SH-SY5Y (cell line): Measurements from ENCODE around the gene MAB21L3.

ENCODE experiments used
- GATA2 ChIP-seq: IDR thresholded peaks from 2 replicates; pipeline ENCODE4 v1.6.1; 2011; ENCODE audit warnings: mild to moderate bottlenecking, low read depth, low read length
- GATA3 ChIP-seq: IDR thresholded peaks from 2 replicates; pipeline ENCODE4 v1.6.1; 2011; ENCODE audit warnings: low read depth, mild to moderate bottlenecking, low read length, moderate library complexity

MAB21L3 gene

GRCh38 chr1:116122955-116123757 lies 12.0 kb downstream of the MAB21L3 start:
- no peak for TF ChIP-seq GATA3
- no peak for TF ChIP-seq GATA2

GRCh38 chr1:116123837-116124533 lies 12.8 kb downstream of the MAB21L3 start:
- TF ChIP-seq GATA3 (no peak), GATA2 (no peak)

- TF ChIP-seq GATA2 (no peak), GATA3 (no peak)
Measured at GRCh38 chr1:116125758-116126157, 14.6 kb downstream of the MAB21L3 start.

GRCh38 chr1:116126281-116126680 lies 15.1 kb downstream of the MAB21L3 start:
- TF ChIP-seq GATA3 (no peak), GATA2 (no peak)

GRCh38 chr1:116127123-116127847 lies 16.1 kb downstream of the MAB21L3 start:
- no peak for TF ChIP-seq GATA2
- no peak for TF ChIP-seq GATA3

GRCh38 chr1:116127848-116128540 lies 16.8 kb downstream of the MAB21L3 start:
- no peak for TF ChIP-seq GATA3
- no peak for TF ChIP-seq GATA2

GRCh38 chr1:116128664-116129063 lies 17.5 kb downstream of the MAB21L3 start:
- TF ChIP-seq GATA3, result no peak
- TF ChIP-seq GATA2, result no peak

GRCh38 chr1:116129537-116129936 lies 18.3 kb downstream of the MAB21L3 start:
- no peak for TF ChIP-seq GATA3

GRCh38 chr1:116130356-116130755 lies 19.2 kb downstream of the MAB21L3 start:
- TF ChIP-seq GATA2 (no peak), GATA3 (no peak)

- TF ChIP-seq GATA2, result no peak
- TF ChIP-seq GATA3, result no peak
Measured at GRCh38 chr1:116131170-116131569, 20.0 kb downstream of the MAB21L3 start.

- no peak for TF ChIP-seq GATA2
- no peak for TF ChIP-seq GATA3
Measured at GRCh38 chr1:116131866-116132605, 20.8 kb downstream of the MAB21L3 start.

GRCh38 chr1:116133696-116134475 lies 22.7 kb downstream of the MAB21L3 start:
- TF ChIP-seq GATA2 (no peak), GATA3 (no peak)

GRCh38 chr1:116134476-116134773 lies 23.2 kb downstream of the MAB21L3 start:
- TF ChIP-seq GATA3, result no peak
- no peak for TF ChIP-seq GATA2
